Nephron progenitor cell (in vitro differentiated cells): ENCODE data around the gene KLHL3.

Experiments
- DNase-seq: peaks from one replicate; pipeline ENCODE4 v3.0.0; 2021
- H3K27ac Mint-ChIP-seq: 2 replicates; pipeline ENCODE4 v1.8.0; 2021; ENCODE audit warnings: mild to moderate bottlenecking, moderate library complexity, mixed read lengths
- H3K27me3 Mint-ChIP-seq: 2 replicates; pipeline ENCODE4 v1.8.0; 2021; ENCODE audit warnings: mild to moderate bottlenecking, low read depth, mixed read lengths; ENCODE audit not compliant: poor library complexity
- H3K36me3 Mint-ChIP-seq: 2 replicates; pipeline ENCODE4 v1.8.0; 2021; ENCODE audit warnings: low read depth, mixed read lengths
- H3K4me1 Mint-ChIP-seq: 2 replicates; pipeline ENCODE4 v1.8.0; 2021; ENCODE audit warnings: mixed read lengths
- H3K4me3 Mint-ChIP-seq: 2 replicates; pipeline ENCODE4 v1.8.0; 2021; ENCODE audit warnings: mild to moderate bottlenecking, moderate library complexity, mixed read lengths
- H3K9me3 Mint-ChIP-seq: 2 replicates; pipeline ENCODE4 v1.8.0; 2021; ENCODE audit warnings: mild to moderate bottlenecking, moderate library complexity, mixed read lengths
- TF ChIP-seq, protein P1 (sequence below): fragments of 200-600 bp; sonication (generic); IDR thresholded peaks from 2 replicates; pipeline ENCODE4 v1.5.0; 2021; ENCODE audit warnings: antibody characterized with exemption

KLHL3 gene

DNA sequence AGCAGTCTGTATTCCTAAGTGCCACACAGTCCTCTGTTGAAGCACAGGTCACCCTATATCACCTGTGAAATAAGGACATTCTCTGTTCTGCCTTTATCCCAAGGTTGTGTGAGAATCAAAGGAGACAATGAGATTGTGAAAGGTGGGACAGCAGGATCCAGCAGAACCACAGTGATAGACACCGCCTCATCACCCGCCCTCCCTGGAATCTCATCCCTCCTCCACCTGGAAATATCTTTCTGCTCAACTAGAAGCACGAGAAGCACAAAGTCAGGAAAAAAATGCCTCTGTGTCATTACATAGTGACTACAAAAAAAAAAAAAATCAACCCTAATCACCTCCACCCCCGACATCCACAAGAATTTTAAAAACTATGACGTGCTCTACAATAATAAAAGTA, 32.3 kb downstream of the KLHL3 start:
- Mint-ChIP-seq H3K36me3 (peaks cover 34% of the 10 kb centered on the region), H3K4me3 (no peak overlapping the region), H3K27me3 (peaks cover 2% of the 10 kb centered on the region), H3K4me1 (peaks cover 8% of the 10 kb centered on the region), H3K9me3 (no peaks in the 10 kb centered on the region), H3K27ac (no peak overlapping the region)
- DNase-seq = no peak
- TF ChIP-seq, protein P1, sequence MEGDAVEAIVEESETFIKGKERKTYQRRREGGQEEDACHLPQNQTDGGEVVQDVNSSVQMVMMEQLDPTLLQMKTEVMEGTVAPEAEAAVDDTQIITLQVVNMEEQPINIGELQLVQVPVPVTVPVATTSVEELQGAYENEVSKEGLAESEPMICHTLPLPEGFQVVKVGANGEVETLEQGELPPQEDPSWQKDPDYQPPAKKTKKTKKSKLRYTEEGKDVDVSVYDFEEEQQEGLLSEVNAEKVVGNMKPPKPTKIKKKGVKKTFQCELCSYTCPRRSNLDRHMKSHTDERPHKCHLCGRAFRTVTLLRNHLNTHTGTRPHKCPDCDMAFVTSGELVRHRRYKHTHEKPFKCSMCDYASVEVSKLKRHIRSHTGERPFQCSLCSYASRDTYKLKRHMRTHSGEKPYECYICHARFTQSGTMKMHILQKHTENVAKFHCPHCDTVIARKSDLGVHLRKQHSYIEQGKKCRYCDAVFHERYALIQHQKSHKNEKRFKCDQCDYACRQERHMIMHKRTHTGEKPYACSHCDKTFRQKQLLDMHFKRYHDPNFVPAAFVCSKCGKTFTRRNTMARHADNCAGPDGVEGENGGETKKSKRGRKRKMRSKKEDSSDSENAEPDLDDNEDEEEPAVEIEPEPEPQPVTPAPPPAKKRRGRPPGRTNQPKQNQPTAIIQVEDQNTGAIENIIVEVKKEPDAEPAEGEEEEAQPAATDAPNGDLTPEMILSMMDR = no peak

DNA sequence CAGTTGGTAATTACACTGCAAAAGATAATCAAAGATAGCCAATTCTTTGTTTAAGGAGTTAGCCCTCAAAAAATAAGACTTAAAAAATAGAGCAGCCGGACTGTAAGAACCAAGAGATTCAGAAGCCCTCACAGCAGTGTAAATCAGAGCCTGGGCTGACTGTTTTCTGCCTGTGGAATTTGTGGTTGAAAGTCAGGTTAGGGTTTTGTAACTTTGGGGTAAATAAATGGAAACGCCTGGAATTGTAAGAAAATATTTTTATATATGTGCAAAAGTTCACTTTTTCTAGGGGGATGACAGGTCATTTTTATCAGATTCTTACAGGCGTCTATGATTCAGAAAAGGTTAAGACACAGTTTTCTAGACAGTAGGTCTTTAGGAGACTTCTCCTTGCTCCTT, 35.6 kb downstream of the KLHL3 start:
- H3K36me3 Mint-ChIP-seq = peaks cover 18% of the 10 kb centered on the region
- no peak overlapping the region for H3K4me3 Mint-ChIP-seq
- H3K27me3 Mint-ChIP-seq = no peaks in the 10 kb centered on the region
- TF ChIP-seq, protein P1 = no peak
- H3K4me1 Mint-ChIP-seq = peaks cover 8% of the 10 kb centered on the region
- peak overlapping the region; percentile 18 for H3K27ac Mint-ChIP-seq
- H3K9me3 Mint-ChIP-seq = no peaks in the 10 kb centered on the region
- no peak for DNase-seq

DNA sequence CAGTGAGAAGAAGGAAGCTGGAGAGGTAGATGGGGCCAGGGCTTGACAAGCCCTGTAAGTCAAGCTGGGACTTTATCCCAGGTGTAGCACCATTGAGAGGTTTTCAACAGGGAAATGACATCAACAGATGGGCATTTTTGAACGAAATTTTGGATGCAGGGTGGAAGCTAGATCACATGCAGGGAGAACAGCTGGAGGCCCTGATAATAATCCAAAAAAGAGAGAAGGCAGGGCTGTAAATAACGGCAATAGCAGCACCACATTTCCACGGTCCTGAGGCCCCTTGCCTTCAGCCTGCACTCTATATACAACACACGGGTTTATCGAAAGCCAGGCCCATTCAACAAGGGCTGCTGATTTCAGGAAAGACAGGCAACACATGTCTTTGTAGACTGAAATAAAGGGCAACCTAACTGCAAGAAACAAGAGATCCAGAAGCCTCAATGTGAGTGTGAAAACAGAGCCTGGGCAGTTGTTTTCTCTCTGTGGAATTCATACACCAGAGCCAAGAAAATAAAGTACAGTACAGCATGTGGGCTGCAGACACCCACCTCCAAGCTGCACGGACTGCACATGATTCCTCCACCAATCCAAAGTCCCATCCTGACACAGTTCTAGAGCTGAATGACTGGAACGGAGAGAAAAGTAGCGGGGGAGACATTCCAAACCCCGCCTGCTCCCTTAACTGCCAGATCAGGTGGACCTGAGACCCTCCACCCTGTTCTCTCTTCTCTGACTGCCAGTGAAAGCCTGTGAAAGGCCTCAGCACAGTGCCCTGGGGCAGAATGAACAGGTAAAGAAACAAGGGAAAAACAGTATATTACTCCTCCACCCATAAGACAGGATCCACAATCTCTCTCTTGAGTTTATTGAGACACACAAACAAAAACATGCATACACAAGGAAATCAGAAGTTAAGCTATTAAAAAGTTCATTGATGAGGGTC, 36.3 kb downstream of the KLHL3 start:
- H3K27ac Mint-ChIP-seq = peak overlapping the region; percentile 18
- H3K4me3 Mint-ChIP-seq = no peak overlapping the region
- no peaks in the 10 kb centered on the region for H3K27me3 Mint-ChIP-seq
- no peak for DNase-seq
- H3K4me1 Mint-ChIP-seq = peaks cover 8% of the 10 kb centered on the region
- no peaks in the 10 kb centered on the region for H3K9me3 Mint-ChIP-seq
- TF ChIP-seq, protein P1 = no peak
- peaks cover 18% of the 10 kb centered on the region for H3K36me3 Mint-ChIP-seq

DNA sequence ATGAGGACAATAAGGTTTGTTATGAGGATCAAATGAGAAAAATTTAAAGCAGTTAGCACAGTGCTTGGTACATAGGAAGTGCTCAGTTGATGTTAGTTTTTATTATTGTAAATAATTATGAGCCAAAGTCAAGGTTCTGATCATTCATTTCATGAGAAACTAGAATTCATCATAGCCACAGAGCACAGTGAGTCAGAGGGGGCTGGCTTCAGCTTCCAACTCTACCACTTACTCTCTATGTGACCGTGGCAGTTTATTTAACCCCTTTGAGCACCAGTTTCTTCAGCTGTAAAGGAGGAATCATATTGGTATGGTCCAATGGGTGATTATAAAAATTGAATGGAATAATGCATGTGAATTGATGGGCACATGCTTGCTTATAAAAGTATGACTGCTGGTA, 39.4 kb downstream of the KLHL3 start:
- Mint-ChIP-seq H3K9me3 (no peaks in the 10 kb centered on the region), H3K4me3 (no peak overlapping the region), H3K27me3 (no peaks in the 10 kb centered on the region), H3K36me3 (peaks cover 21% of the 10 kb centered on the region), H3K4me1 (peaks cover 14% of the 10 kb centered on the region), H3K27ac (no peak overlapping the region)
- DNase-seq = no peak
- TF ChIP-seq, protein P1 = no peak

DNA sequence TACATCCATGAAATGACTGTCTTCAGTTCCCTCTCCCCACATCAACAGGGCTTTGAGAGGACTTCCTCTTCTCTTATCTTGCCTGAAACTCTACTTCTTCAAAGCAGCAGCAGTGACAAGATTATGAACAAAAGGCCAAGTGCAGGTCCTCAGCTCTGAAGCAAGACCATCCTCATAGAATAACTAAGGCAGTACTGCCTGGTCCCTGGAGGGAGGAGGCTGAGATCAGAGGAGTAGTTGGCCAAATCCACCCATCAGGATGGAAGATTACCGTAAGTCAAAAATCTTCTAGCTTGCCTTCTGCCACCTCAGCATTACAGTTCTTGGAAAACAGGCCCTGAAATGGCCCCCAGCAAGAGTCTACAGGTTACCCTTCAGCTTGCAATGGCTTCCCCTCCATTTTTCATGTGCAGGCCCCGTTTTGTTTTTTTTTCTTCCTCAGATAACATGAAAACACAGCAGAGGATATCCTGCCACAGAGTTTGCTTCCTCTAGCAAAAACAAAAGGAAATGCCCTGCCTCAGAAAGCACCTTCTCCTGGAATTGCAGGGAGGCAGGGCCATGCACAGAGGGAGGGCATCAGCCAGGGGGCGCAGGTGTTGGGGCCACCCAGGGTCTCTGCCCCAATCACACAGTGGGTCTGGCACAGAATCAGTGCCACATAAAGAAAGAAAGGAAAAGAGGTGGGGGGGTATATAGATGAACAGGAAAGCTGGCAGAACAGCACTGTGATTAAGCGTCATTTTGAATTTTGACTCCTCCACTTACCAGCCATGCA, 40.0 kb downstream of the KLHL3 start:
- no peak for DNase-seq
- H3K36me3 Mint-ChIP-seq = peaks cover 24% of the 10 kb centered on the region
- peak overlapping the region; percentile 32 for H3K27ac Mint-ChIP-seq
- TF ChIP-seq, protein P1 = no peak
- no peaks in the 10 kb centered on the region for H3K9me3 Mint-ChIP-seq
- no peaks in the 10 kb centered on the region for H3K27me3 Mint-ChIP-seq
- no peak overlapping the region for H3K4me3 Mint-ChIP-seq
- H3K4me1 Mint-ChIP-seq = peaks cover 14% of the 10 kb centered on the region
